HG03469 (cell line): ENCODE data around the gene HSP90AB1.

ENCODE experiments used
- ATAC-seq: cut with Tn5 transposase; IDR thresholded peaks from one replicate; pipeline ENCODE4 v1.9.1; 2021; ENCODE audit warnings: mild to moderate bottlenecking, moderate library complexity, moderate number of reproducible peaks; ENCODE audit not compliant: unreplicated experiment

The HSP90AB1 gene

DNA sequence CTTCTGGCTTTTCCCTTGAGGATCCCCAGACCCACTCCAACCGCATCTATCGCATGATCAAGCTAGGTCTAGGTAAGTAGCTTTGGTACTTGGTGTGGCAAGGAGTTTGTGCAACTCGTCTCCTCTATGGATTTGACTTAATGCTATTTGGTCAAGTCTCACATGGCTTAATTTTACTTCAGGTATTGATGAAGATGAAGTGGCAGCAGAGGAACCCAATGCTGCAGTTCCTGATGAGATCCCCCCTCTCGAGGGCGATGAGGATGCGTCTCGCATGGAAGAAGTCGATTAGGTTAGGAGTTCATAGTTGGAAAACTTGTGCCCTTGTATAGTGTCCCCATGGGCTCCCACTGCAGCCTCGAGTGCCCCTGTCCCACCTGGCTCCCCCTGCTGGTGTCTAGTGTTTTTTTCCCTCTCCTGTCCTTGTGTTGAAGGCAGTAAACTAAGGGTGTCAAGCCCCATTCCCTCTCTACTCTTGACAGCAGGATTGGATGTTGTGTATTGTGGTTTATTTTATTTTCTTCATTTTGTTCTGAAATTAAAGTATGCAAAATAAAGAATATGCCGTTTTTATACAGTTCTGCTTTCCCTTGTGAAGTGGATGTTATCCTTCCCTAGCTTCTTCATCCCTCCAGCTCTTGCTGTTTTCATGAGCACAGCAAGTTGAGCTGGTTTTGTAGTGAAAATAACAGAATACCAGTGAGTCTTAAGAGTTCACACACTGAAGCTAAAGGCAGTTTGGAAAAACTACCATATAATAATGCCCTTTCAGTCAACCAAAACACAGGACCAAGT, 6.6 kb downstream of the HSP90AB1 start:
- no peak for ATAC-seq

DNA sequence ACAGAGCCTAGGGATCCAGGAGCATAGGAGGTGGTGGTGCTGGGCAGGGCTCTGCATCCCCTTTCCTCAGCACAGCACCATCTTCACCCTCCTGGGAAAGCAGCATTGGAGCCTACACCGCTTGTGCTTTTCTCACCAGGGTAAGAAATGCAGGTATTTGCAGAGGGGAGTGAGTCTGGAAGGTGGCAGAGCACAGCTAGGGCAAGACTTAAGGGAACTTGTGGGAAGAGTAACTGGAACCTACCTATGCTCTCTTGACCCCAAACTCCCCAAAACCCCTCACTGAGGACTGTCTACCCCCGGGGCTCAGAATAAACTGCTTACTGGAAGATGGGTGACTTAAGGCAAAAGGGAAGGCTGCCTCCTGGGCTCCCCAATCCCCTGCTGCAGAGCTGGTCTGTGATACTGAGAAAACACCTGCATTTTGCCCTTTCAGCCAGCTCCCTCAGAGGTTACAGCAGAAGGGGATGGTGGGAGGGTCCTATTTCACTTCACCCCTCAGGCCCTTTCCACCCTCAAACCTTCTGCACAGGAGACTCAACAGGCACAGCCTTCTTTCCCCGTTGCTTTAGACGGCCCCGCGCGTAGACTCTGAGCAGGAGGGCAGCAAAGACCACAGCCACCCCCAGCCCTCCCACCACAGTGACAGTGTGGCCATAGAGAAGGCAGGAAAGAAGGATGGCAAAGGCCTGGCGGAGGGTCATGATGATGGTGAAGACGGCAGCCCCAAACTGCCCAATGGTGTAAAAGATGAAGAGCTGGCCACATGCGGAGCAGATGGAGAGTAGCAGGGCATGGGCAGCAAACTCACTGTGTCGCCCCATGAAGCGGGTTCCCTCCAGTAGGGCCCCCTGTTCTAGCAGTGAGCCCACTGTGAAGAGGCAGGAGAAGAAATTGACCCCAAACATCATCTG, 7.5 kb downstream of the HSP90AB1 start:
- ATAC-seq: no peak

- no peak for ATAC-seq
These were observed 8.4 kb downstream of the HSP90AB1 start for GRCh38 chr6:44255105-44255808.

GRCh38 chr6:44255871-44256774, 9.2 kb downstream of the HSP90AB1 start:
- no peak for ATAC-seq

DNA sequence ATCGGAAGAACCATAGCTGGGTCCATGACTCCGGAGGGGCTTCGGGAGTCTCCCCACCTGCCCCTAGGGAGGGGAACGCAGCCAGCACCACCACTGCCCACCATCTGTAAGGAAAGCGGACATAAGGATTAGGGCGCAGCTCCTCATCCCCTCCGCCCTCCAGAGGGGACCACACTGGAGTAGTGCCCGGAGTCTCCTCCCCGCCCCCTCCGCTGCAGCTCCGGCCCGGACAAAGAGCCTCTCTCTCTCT, 9.8 kb downstream of the HSP90AB1 start:
- no peak for ATAC-seq

GRCh38 chr6:44257025-44257752, 10.3 kb downstream of the HSP90AB1 start, which contains the start of gene SLC35B2:
Gene SLC35B2 (minus strand): TSS chr6:44257528. CDS start chr6:44257410, 118 bp downstream.
- no peak for ATAC-seq

GRCh38 chr6:44257753-44258324, 10.9 kb downstream of the HSP90AB1 start:
- no peak for ATAC-seq

DNA sequence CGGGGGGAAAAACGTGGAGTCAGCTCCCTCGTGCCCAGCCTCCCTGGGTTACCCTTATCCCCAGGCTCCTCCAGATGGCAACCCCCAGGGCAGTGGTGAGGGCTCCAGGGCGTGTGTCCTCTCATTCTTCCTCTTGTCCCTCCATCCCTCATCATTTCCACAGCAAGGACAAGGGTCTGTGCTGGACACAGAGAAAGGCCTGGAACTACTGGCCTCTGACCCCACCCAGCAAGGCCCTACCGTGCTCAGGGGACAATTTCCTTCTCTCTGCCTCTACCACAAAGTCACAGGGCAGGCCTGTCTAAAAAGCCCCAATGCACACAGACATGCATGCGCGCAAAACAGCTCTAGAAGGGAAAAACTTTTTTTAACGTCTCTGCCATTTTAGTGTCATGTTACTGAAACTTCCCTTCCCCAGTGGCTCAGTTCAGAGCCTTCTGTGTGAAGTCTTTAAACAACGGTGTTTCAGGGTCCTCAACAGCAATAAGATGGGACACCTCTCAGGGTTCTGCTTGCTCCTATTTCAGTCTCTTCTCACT, 11.5 kb downstream of the HSP90AB1 start:
- ATAC-seq: no peak

DNA sequence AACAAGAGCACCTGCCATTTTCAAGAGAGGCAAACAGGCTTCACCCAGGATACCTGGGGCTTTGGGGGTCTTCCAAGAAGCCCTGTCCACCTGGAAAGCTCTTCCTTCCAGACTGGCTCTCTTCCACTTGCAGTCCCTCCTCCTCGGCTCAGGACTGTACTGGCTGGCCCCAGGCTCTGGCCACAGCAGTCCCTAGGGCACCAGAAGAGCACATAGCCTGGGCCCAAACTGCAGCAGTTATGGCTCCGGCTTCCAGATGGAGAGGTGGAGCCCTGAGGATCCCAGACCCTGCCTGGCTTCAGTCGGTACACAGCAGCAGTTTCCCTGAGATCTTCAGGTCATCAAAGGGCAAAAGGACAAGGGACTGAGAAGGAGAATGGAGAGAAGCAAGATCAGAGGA, 12.0 kb downstream of the HSP90AB1 start:
- no peak for ATAC-seq

DNA sequence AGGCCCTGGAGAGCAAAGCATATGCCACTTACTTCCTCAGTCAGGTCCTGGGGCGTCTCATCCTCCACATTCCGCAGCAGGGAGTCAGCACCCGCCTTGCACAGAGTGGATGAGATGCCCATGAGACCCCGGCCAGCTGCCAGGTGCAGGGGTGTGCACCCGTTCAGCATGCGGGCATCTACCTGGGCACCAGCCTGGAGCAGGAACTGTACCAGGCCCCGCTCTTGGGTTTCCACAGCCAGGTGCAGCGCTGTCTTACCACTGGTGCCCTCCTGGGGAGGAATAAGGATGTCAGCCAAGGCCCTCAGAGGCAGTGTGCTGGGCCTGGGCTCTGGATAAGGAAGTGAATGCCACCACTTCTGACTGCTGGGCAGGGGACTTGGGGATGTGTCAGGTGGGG, 13.1 kb downstream of the HSP90AB1 start:
- ATAC-seq: no peak

GRCh38 chr6:44260451-44261297, 13.8 kb downstream of the HSP90AB1 start:
- no peak for ATAC-seq

GRCh38 chr6:44261581-44261980, 14.7 kb downstream of the HSP90AB1 start:
- ATAC-seq: no peak

DNA sequence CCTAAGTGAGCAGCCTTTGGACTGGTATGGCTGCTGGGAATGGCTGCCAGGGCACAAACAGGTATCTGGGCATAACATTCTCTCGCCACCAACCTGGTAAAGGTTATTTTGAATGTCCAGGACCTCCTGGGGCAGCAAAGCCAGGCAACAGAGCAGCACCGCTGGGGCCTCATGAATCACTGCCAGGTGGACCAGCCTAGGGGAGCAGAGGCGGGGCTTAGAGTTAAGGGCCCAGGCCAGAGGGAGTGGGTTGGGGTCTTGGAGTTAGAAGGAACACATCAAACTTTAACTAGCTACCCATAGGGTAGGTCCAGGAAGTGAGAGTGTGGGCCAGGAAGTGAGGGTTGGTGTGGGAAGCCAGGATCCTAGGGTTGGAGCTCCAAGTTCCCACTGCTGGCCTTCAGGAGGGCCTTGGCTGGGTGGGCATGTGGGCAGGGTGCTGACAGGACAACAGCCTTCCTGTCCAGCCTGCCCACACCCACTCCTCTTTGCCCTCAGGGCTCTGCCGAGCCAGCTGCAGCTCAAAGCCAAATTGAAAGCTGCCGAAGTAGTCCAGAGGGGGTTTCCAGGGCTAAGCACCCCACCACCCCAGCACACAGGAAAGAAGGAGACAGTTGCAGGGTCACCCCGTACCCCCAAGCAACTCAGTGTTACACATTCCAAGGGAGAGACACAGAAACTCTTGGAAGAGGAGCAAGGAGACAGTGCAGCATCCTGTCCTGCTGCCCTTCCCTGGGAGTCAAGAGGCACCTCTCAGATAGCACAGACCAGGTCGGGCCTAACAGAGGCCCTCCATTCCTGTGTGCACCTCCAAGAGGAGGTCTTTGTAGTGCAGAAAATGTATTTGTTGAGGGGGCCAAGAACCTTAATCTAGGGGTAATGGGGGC, 15.8 kb downstream of the HSP90AB1 start:
- no peak for ATAC-seq

- no peak for ATAC-seq
These were observed 16.6 kb downstream of the HSP90AB1 start for GRCh38 chr6:44263354-44264100.

- no peak for ATAC-seq
These were observed 17.5 kb downstream of the HSP90AB1 start for GRCh38 chr6:44264154-44265006.
